ENCODE data around the gene MAGI1.

DNA sequence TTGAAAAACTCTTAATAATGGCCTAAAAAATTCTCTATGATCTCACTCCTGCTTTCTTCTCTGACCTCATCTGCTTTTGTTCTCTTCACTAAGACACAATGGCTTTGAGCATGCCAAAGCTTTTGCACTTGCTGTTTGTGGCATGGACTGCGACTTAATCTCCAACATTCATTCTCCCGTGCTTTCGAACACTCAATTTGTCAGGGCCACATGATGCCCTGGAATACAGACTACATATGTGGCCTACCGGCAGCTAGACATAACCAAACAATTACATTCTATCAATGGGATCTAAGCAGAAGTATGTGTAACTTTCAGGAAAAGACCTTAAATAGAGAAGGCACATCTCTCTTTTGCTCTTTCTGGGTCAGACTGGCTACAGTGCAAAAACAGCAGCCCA lies 506.5 kb downstream of the MAGI1 start:
- TF ChIP-seq POLR2A (IDR thresholded peaks at IDR 0.05) = no peak
- no peak for TF ChIP-seq CTCF (IDR thresholded peaks at IDR 0.05)

Data from uterus (tissue), 2 donors.